ENCODE measurements around the gene S100A14.

- TF ChIP-seq EZH2 (IDR thresholded peaks at IDR 0.05; ENCODE audit: borderline replicate concordance, insufficient read depth, low read length, poor library complexity, severe bottlenecking) (no peak), CTCF (IDR thresholded peaks at IDR 0.05; ENCODE audit: poor library complexity, severe bottlenecking) (no peak), RAD21 (conservative IDR thresholded peaks at IDR 0.05) (no peak), MXI1 (conservative IDR thresholded peaks at IDR 0.05; ENCODE audit: poor library complexity, severe bottlenecking) (no peak), POLR2AphosphoS5 (IDR thresholded peaks at IDR 0.05) (no peak), REST (IDR thresholded peaks at IDR 0.05; ENCODE audit: borderline replicate concordance) (no peak), SMC3 (conservative IDR thresholded peaks at IDR 0.05; ENCODE audit: poor library complexity) (no peak), EP300 (conservative IDR thresholded peaks at IDR 0.05; ENCODE audit: poor library complexity, severe bottlenecking) (no peak), TAF1 (IDR thresholded peaks at IDR 0.05; ENCODE audit: low read depth) (no peak)
Measured at GRCh38 chr1:153610334-153610733, 5.8 kb downstream of the S100A14 start.
